HG02759 (cell line): Measurements from ENCODE around the gene ATP8A2.

Source experiments
- ATAC-seq: cut with Tn5 transposase; IDR thresholded peaks from one replicate; pipeline ENCODE4 v1.9.1; 2021; ENCODE audit warnings: mild to moderate bottlenecking, moderate library complexity; ENCODE audit not compliant: unreplicated experiment

Gene ATP8A2

GRCh38 chr13:25905611-25906010, 533.8 kb downstream of the ATP8A2 start:
- no peak for ATAC-seq

- no peak for ATAC-seq
These were observed 534.5 kb downstream of the ATP8A2 start for GRCh38 chr13:25906191-25906661.

- ATAC-seq: no peak
These were observed 536.6 kb downstream of the ATP8A2 start for GRCh38 chr13:25908366-25908765.

GRCh38 chr13:25910243-25910642, 538.5 kb downstream of the ATP8A2 start:
- no peak for ATAC-seq

- no peak for ATAC-seq
These were observed 539.2 kb downstream of the ATP8A2 start for GRCh38 chr13:25910991-25911419.

- no peak for ATAC-seq
These were observed 541.2 kb downstream of the ATP8A2 start for GRCh38 chr13:25912961-25913360.

GRCh38 chr13:25915840-25916518, 544.2 kb downstream of the ATP8A2 start:
- no peak for ATAC-seq

- no peak for ATAC-seq
These were observed 548.5 kb downstream of the ATP8A2 start for GRCh38 chr13:25920277-25920676.

GRCh38 chr13:25920931-25921330, 549.2 kb downstream of the ATP8A2 start:
- ATAC-seq: no peak

GRCh38 chr13:25922376-25922775, 550.6 kb downstream of the ATP8A2 start:
- ATAC-seq: no peak

- ATAC-seq: no peak
These were observed 551.7 kb downstream of the ATP8A2 start for GRCh38 chr13:25923217-25924085.

- ATAC-seq: no peak
These were observed 555.6 kb downstream of the ATP8A2 start for GRCh38 chr13:25927363-25927762.

- no peak for ATAC-seq
These were observed 556.2 kb downstream of the ATP8A2 start for GRCh38 chr13:25927932-25928331.

GRCh38 chr13:25928941-25929505, 557.2 kb downstream of the ATP8A2 start:
- no peak for ATAC-seq

GRCh38 chr13:25929816-25930215, 558.0 kb downstream of the ATP8A2 start:
- no peak for ATAC-seq

- no peak for ATAC-seq
These were observed 558.9 kb downstream of the ATP8A2 start for GRCh38 chr13:25930653-25931052.

GRCh38 chr13:25932365-25932764, 560.6 kb downstream of the ATP8A2 start:
- ATAC-seq: no peak

GRCh38 chr13:25933520-25933919, 561.7 kb downstream of the ATP8A2 start:
- ATAC-seq: no peak

GRCh38 chr13:25934127-25934526, 562.4 kb downstream of the ATP8A2 start:
- no peak for ATAC-seq

GRCh38 chr13:25939961-25940687, 568.4 kb downstream of the ATP8A2 start:
- no peak for ATAC-seq

GRCh38 chr13:25943081-25943480, 571.3 kb downstream of the ATP8A2 start:
- ATAC-seq: no peak
